ENCODE data around the gene SYT13.

The SYT13 gene, protein sequence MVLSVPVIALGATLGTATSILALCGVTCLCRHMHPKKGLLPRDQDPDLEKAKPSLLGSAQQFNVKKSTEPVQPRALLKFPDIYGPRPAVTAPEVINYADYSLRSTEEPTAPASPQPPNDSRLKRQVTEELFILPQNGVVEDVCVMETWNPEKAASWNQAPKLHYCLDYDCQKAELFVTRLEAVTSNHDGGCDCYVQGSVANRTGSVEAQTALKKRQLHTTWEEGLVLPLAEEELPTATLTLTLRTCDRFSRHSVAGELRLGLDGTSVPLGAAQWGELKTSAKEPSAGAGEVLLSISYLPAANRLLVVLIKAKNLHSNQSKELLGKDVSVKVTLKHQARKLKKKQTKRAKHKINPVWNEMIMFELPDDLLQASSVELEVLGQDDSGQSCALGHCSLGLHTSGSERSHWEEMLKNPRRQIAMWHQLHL

GRCh38 chr11:45285930-45286632, at the start of gene SYT13:
SYT13 (minus strand) TSS chr11:45286341; CDS start chr11:45286207, 134 bp downstream.
- DNase-seq (ENCODE audit: low read depth): no peak

DNA sequence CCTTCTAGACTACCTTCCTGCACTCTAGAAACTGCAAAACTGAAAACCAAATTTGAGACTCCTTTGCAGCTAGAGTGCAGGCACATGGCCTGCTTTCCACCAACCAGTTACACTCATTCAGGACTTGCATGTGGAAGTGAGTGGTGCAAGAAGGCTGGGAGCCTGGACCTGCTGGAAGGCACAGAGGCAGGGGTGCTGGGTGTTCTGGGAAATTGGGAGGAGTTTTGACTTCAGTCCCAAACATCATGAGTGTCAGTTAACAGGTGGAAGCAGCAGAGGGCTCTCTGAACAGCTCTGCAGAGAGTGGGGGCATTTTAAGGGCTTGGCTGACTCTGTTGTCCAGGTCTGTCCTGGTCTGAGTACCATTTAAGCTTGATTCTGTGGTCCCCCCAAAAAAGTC, 49.3 kb upstream of the SYT13 start:
- no peak for DNase-seq (ENCODE audit: low read depth)

- no peak for DNase-seq (ENCODE audit: low read depth)
These were observed 48.7 kb upstream of the SYT13 start for GRCh38 chr11:45334836-45335235.

GRCh38 chr11:45334410-45334809, 48.3 kb upstream of the SYT13 start:
- no peak for DNase-seq (ENCODE audit: low read depth)

GRCh38 chr11:45333001-45333971, 47.1 kb upstream of the SYT13 start:
- DNase-seq (ENCODE audit: low read depth): no peak

GRCh38 chr11:45332276-45332934, 46.3 kb upstream of the SYT13 start:
- DNase-seq (ENCODE audit: low read depth): no peak

DNA sequence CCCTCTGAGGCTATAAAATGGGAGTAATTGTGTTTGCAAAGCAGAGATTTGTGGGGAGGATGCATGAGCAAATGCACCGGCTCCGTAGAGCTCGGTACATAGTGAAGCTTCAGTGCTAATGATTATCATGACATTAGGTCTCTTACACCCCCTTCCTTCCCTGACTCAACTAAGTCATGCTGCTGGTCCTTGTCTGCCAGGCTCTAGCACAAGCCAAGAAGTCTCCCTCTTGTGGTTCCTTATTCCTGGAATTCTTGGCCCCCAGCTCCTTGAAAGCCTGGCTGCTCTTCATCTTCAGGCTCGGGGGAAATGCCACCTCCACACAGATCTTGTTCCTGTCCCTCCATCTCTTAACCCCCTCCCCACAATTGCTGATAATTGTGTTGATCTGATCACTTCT, 45.7 kb upstream of the SYT13 start:
- DNase-seq (ENCODE audit: low read depth): no peak

- DNase-seq (ENCODE audit: low read depth): no peak
These were observed 42.6 kb upstream of the SYT13 start for GRCh38 chr11:45328726-45329125.

DNA sequence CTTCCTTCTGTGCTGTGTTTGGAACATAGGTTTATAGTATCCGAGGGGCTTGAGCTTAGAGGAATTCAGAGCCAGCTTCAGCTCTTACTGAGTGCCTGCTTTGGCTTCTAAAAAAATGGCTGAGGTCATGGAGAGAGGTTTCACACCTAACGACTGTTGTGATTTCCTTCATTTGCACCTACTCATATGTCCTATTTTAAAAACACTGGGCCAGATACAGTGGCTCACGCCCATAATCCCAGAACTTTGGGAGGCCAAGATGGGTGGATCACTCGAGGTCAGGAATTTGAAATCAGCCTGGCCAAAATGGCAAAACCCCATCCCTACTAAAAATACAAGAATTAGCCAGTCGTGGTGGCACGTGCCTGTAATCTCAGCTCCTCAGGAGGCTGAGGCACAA, 38.3 kb upstream of the SYT13 start:
- no peak for DNase-seq (ENCODE audit: low read depth)

GRCh38 chr11:45323601-45324249, 37.6 kb upstream of the SYT13 start:
- DNase-seq (ENCODE audit: low read depth): no peak

GRCh38 chr11:45322891-45323600, 36.9 kb upstream of the SYT13 start:
- DNase-seq (ENCODE audit: low read depth): no peak

GRCh38 chr11:45322111-45322705, 36.1 kb upstream of the SYT13 start:
- no peak for DNase-seq (ENCODE audit: low read depth)

- DNase-seq (ENCODE audit: low read depth): no peak
These were observed 35.5 kb upstream of the SYT13 start for GRCh38 chr11:45321669-45322068.

DNA sequence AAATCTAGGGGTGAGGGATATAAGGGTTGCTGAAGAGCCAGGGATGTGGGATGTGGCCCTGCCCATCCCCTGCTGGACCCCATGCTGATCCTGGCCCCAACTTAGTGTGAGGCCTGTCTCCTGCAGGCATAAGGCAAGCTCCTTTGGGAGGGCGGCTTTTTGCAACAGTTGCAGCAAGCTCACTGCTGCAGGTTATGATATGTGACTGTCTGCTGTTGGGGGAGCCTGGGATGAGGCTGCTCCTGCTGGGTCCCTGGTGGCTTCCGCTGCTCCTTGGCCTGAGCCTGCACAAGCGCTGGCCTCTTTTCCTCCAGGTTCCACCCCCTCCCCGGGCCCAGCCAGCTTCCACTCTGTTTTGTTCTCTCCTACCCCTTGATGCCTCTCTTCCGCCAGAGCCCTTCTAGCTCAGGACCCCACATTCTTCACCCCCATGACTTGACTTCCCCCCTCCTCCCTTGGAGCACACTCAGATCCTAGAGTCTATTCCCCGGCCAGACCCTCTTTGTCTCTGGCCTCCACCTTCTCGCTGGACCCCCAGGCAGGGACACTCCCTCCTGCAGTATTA, 35.0 kb upstream of the SYT13 start:
- DNase-seq (ENCODE audit: low read depth): no peak

DNA sequence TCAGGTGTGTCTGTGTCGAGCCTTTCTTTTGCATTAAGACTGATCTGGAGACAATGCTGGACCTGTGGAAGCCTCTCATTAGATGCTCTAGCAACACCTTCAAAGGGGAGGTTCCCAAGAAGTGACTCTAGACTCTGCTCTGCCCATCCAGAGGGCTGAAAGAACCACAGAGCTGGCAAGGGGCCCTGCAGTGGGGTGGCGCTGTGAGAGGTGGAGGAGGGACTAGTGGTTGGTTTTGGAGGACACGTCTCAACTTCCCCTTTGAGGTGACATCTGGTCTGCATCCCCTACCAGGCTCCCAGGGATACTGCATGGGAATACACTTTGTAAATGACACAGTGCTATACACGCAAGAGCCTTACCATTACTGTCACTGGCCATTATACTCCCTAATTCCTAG, 34.2 kb upstream of the SYT13 start:
- DNase-seq (ENCODE audit: low read depth): no peak

GRCh38 chr11:45319077-45319476, 32.9 kb upstream of the SYT13 start:
- DNase-seq (ENCODE audit: low read depth): no peak

DNA sequence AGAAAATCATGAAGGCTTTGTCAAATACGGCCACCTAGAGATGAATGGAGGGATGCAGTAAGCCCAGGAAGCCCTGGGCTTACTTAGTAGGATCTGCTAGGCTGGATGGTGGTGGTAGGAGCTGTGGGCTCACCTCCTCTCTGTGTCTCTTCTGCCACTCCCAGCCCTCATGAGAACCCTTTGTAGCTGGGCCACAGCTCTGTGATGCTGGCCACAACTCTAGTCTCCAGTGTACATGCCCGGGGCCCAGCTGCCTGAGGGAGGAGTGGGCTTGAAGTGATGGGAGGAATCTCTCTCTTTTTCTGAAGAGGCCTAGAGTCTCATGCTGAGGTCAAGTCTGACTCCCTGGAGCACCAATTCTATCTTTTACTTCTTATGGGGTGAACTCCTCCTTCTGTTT, 32.4 kb upstream of the SYT13 start:
- DNase-seq (ENCODE audit: low read depth): no peak

DNA sequence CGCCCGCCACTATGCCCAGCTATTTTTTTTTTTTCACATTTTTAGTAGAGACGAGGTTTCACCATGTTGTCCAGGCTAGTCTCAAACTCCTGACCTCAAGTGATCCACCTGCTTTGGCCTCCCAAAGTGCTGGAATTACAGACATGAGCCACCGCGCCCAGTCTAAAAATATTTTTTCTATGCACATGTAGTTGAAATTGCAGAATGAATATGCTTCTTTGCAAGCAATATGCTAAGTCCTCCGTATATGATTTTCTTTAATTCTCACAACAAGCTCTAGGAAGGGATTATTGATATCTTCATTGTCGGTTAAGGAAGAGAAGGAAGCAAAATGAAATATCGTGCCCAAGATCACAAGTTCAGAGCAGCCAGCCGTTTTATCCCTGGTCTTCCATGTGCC, 30.1 kb upstream of the SYT13 start:
- DNase-seq (ENCODE audit: low read depth): no peak

DNA sequence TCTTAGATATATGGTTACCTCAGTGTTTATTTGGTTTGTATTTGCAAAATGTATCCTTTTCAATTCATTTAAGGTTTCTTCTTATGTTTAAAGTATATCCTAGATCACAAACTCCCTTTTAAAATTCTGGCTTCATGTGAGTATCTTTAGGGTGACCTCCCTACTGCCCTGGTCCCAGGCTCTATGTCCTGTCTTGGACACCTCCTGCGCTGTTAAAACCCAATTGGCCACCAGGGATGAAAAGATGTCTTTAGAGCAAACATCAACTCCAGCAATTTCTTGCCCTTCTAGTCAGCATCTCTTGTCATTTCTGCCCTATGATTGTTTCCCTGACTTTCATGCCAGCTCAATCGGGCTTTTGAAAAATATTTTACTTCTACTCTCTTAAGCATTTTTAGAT, 28.8 kb upstream of the SYT13 start:
- no peak for DNase-seq (ENCODE audit: low read depth)
